ENCODE measurements around the gene CDPF1.

Gene CDPF1

GRCh38 chr22:46251266-46251665, 1.2 kb upstream of the CDPF1 start:
- no peak for DNase-seq

- DNase-seq = no peak
Observed at GRCh38 chr22:46250783-46251125, 661 bp upstream of the CDPF1 start.

- DNase-seq = no peak
Observed at GRCh38 chr22:46247443-46247975, 2.6 kb downstream of the CDPF1 start.

GRCh38 chr22:46246178-46246577, 3.9 kb downstream of the CDPF1 start:
- DNase-seq = no peak

- DNase-seq = no peak
Observed at GRCh38 chr22:46245511-46245910, 4.6 kb downstream of the CDPF1 start.

- no peak for DNase-seq
Observed at GRCh38 chr22:46244771-46245170, 5.3 kb downstream of the CDPF1 start.

- DNase-seq = no peak
Observed at GRCh38 chr22:46242076-46242475, 8.0 kb downstream of the CDPF1 start.

GRCh38 chr22:46241396-46242007, 8.6 kb downstream of the CDPF1 start:
- no peak for DNase-seq

- DNase-seq = no peak
Observed at GRCh38 chr22:46240907-46241306, 9.2 kb downstream of the CDPF1 start.

- DNase-seq = no peak
Observed at GRCh38 chr22:46240506-46240905, 9.6 kb downstream of the CDPF1 start.

GRCh38 chr22:46240073-46240472, 10.0 kb downstream of the CDPF1 start:
- DNase-seq = no peak

- no peak for DNase-seq
Observed at GRCh38 chr22:46239261-46240048, 10.6 kb downstream of the CDPF1 start.

- DNase-seq = no peak
Observed at GRCh38 chr22:46238541-46238940, 11.6 kb downstream of the CDPF1 start.

- DNase-seq = no peak
Observed at GRCh38 chr22:46237453-46238124, 12.5 kb downstream of the CDPF1 start.

- DNase-seq = no peak
Observed at GRCh38 chr22:46234969-46235368, 15.1 kb downstream of the CDPF1 start.

GRCh38 chr22:46233231-46233630, 16.9 kb downstream of the CDPF1 start:
- no peak for DNase-seq

- DNase-seq = no peak
Observed at GRCh38 chr22:46230262-46230901, 19.7 kb downstream of the CDPF1 start.

- no peak for DNase-seq
Observed at GRCh38 chr22:46229701-46230100, 20.4 kb downstream of the CDPF1 start.

- no peak for DNase-seq
Observed at GRCh38 chr22:46226577-46226976, 23.5 kb downstream of the CDPF1 start.

- no peak for DNase-seq
Observed at GRCh38 chr22:46225631-46226030, 24.5 kb downstream of the CDPF1 start.

- DNase-seq = no peak
Observed at GRCh38 chr22:46224898-46225290, 25.2 kb downstream of the CDPF1 start.

- DNase-seq = no peak
Observed at GRCh38 chr22:46224044-46224897, 25.8 kb downstream of the CDPF1 start.
